GM18909 (cell line): ENCODE results near the gene MOB3B.
"Not testable (repeated sequence)": the region's sequence is repeated elsewhere in the genome, so short reads cannot be mapped to it uniquely, and the experiment has no call there.

Experiments
- ATAC-seq: cut with Tn5 transposase; IDR thresholded peaks from one replicate; pipeline ENCODE4 v1.9.1; 2021; ENCODE audit warnings: mild to moderate bottlenecking; ENCODE audit not compliant: unreplicated experiment, poor library complexity

MOB3B gene

DNA sequence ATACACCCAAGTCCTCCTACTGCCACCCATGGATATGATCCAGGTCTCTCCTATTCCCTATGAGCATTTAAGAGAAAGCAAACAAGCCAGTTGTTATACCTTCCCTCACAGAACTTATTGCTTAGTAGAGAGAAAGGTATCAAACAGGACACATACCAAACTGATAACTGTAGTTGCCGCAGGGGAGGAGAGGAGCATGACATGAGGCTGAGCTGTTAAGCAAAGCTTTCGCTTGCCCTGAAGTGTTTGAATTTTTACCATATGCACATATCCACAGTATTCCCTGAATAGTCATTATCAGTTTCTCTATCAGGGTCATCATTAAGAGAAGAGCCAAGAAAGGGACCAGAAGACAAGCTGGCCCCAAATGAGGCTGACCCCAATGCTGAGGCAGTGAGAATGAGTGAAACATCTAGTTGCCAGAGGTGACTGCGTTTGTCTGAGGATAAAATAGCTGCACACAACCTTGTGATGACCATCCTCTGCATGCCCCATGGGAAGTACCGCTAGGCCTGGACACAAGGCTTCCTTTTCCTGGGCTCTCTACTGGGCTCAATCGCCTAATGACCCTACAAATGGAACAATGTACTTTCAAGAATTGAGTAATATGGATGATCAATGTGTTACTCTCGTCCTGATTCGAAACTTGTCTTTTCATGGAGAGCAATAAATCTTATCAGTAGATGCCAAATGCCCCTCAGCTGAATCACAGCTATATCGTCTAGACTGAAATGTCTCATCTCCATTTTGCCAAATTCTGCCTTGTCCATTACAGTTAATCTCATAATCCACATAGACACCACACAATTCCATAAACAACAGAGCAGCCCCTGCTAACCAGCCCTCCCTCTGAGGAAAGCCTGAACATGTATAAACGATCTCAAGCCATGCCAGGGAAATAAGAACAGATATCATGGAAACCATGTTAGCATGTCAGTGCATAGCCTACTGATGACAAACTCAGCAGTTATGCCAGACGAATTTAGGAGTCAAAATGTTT lies 9.8 kb downstream of the MOB3B start:
- no peak for ATAC-seq

DNA sequence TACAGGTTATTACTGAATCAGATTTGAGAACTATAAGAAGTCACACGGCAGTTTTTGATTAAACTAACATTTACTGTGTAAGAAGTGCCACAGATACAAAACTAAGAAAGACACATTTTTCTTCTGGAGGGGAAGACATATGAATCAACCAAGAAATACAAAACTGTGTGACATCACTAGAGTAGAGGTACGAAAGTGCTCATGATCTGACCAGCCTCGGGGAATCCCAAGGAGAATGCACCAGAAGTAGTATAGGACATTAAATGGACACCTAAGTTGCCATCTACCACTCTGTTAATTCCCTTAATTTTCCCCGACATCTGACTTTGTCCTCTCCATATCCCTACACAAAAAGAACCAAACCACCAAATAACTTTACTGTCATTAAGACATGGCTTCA lies 10.8 kb downstream of the MOB3B start:
- no peak for ATAC-seq

DNA sequence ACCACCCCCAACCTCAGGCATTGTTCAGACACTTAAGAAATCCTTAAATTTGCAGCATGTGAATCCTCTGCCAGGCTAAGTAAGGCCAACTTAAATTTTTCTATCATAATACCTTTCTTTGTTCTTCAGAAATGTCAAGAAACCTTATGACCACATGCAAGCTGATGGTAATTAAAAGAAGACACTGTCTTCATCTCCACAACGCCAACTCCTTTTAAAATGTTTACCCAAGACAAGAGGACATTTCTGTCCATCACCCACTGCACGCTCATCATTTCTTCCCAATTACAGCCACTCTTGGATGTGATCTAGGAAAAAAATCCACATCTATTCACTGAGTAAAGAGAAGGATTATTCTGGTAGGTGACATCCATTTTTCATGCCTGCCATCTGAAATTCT lies 11.6 kb downstream of the MOB3B start:
- no peak for ATAC-seq

DNA sequence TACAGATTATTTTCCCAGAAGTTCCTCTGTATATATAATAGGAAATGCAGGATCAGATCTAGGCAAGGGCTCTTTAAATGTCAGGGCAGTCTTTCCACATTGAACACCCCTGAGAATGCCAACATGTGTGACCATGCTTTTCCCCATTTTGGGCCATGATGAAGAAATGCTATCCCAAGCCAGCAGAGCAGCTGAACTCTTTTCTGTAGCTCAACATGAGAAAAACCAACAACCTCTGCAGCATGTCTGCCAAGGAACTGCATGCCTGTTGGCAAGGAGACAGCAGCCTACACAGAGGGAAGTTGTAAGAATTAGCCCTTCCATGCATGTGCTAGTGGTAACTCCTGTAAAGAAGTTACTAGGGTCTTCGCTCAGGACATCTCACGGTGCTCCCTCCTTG lies 15.1 kb downstream of the MOB3B start:
- no peak for ATAC-seq

DNA sequence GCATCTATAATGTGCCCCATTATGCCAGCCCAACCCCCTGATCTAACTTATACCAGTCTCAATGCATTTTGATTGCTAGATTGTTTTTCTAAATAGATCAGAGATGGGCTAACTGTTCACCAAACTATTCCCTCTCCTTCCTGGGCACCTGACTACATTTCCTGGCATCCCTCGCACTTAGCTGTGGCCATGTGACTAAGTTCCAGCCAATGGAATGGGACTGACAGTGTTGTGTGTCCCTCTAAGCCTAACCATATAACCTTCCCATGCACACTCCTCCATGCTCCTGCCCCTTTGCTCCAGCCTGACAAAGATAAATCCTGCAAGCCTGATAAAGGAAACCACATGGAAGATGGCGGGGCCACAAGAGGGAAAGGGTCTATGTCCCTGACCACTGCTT lies 17.8 kb downstream of the MOB3B start:
- no peak for ATAC-seq

- no peak for ATAC-seq
These were observed 18.8 kb downstream of the MOB3B start for GRCh38 chr9:27510780-27511179.

DNA sequence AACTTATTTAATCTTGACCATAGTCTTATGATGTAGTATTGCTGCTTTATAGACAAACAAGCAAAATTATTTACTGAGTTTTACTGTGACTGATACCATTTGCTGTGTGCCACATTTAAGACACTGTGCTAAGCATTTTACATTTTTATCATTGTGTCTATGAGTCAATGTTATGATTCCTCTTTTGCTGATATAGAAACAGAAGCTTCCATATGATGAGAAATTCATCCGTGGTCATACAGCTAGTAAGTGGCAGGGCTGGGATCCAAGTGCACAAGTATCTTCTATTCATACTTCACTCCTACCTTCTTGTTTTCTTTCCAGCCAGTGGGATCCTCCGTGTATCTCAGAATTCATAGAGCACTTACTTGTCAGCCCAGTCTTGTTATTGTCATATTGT lies 22.6 kb downstream of the MOB3B start:
- ATAC-seq: no peak

- no peak for ATAC-seq
These were observed 23.9 kb downstream of the MOB3B start for GRCh38 chr9:27505744-27506161.

DNA sequence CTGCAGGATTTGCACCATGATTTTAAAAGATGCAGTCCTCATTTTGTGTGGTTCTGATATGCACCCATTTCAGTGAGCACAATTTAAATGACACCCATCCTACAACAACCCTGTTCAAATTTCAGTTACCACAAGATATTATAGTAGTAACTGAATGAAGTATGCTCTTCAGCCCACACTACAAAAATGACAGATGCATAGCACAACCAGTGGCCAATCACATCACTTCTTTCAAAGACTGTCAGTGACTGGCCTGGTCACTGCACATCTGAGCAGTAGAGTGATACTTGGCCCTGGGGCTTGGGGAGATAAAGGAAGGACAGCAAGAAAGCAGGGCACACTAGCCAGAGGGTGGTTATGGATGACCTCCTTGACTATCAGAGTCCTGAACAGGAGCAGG lies 25.4 kb downstream of the MOB3B start:
- ATAC-seq: no peak

DNA sequence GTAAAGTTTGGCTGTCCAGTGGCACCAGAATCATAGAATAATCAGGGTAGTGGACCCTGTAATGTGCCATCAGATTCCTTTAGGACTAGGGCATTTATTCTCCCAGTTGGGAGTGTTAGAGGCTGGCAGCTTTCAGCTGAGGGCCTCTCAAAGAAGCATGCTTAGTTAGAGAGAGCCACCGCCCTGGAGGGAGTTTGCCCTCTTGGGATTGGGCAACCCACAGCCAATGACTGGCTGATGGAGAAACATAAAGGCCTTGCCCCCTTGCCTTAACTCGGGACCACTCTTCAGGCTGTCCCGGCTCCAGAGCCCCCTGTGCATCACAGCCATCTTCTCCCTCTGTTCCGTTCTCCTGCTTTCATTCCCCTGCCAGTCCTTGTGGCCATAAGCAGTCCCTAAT lies 26.0 kb downstream of the MOB3B start:
- no peak for ATAC-seq

DNA sequence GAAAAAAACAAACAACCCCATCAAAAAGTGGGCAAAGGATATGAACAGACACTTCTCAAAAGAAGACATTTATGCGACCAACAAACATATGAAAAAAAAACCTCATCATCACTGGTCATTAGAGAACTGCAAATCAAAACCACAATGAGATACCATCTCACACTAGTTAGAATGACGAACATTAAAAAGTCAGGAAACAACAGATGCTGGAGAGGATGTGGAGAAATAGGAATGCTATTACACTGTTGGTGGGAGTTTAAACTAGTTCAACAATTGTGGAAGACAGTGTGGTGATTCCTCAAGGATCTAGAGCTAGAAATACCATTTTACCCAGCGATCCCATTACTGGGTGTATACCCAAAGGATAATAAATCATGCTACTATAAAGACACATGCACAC lies 28.7 kb downstream of the MOB3B start:
- ATAC-seq: not testable (repeated sequence)

- peak; percentile 54 for ATAC-seq
These were observed 30.2 kb downstream of the MOB3B start for GRCh38 chr9:27499451-27499850.

DNA sequence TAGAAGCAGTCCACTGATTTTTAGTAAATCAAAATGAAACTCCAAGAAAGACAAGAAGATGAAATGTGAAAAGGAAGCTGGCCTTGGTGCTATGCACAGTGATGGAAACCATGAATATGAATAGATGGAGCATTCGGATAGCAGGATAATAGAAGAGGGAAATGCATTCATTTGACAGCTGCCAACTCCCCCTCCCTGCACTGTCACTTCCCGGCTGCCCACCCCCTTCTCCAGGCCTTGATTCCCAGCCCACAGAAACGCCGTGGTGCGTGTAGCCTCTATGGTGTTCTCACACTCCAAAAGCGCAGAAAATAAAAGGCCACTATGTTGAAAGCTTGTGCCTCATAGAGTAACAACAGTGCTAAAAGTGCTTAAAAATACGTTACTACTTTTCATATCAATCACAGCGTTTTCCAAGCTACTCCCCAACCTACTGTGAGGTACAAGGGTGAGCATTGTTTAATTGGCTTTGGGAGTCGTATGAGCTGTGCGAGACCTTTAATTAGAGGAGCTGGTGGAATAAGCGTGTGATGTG lies 31.7 kb downstream of the MOB3B start:
- no peak for ATAC-seq

DNA sequence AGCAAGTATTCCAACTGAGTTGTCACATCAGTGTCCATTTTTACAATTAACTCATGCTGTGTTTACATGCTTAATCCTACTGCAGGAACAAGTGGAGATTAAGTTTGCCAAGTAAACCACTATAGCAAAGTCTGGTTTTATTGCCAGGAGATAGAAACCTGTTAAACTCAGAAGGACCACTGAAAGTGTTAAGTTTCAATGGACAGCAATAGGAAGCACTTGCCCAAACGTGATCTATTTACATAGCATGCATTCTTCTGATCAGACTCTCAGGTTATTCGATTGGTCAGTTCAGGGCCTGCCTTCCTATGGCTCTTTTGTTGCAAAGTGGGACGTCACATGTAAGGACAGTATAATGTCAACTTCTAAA lies 33.5 kb downstream of the MOB3B start:
- ATAC-seq: no peak

DNA sequence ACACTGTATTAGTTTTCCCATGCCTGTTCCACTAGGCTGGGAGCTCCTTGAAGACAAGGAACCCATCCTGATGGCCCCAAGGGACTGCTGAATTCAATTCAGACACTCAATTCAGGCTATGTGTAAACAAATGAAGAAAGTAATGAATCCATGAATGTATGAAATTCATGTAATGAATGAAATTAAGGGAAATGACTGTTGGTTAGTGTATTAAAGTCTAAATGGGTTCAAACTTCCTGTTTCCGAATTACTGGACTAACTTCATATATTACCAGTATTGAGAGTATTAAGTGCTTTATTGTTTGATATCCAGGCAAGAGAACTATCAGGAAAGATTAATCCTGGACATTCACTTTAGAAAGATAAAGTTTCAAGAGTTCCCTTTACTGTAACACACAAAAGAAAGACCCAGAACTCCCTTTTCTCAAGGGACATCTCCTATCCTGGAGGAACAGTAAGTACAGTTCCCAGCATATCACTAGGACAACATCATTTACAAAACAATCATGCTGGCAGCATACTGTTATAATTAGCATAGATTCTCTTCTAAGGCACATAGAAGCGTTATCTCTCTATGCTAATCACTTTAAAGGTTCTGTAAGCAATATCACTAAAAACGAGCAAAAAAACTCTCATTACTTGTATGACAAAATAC lies 34.0 kb downstream of the MOB3B start:
- no peak for ATAC-seq

- ATAC-seq: no peak
These were observed 38.5 kb downstream of the MOB3B start for GRCh38 chr9:27491154-27491553.

DNA sequence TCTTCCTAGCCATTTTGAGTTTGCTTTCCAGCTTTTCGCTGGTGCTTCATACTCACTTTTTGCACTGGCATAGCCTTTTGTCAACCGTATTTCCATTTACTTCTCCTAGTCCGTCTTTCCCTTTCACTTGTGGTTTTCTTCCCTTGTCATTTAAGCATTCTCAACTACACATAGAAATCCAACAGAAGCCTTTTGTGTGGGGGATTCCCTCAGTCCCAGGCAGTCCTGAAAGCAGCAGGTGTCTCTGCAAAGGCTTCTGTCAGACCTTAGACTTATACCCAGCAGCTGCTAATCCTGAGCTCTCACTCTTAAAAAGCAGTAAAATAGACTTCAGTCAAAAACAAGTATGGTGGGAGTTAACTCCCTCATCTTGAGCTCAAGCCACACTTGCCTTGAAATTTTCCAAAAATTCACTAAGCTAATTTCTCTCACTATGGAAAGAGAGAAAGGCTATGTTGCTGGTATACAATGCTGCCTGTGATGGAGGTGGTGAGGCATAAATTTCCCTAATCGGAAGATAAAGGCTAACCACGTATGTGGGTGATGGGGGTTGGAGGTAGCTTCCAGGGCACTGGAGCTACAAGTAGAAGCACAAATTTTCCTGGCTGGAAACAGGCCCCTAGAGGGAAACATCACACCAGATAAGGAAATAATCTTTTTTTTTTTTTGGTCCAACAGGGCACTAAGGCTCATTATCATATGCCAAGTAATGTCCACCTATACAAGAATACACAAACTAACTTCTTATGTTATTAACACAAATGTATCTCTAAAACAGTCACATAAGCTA lies 40.3 kb downstream of the MOB3B start:
- ATAC-seq: peak; percentile 84

DNA sequence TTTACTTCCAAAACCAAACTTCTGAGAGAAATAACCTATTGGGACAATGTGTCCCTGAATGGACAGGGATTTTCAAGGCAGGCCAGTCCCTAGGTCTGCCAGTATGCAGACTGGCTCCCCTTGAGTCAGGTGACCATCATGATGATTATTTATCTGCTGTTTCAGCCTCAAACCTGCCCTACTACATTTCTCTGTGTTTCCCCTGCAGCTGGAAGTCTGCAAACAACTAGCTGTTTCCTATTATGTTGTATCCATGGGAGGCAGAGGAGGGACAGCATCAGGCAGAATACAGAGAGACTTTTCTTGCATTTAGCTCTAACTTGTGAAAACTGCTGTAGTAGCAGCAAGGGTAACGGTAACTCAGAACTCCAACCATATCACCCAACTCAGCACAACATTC lies 41.7 kb downstream of the MOB3B start:
- ATAC-seq: no peak

DNA sequence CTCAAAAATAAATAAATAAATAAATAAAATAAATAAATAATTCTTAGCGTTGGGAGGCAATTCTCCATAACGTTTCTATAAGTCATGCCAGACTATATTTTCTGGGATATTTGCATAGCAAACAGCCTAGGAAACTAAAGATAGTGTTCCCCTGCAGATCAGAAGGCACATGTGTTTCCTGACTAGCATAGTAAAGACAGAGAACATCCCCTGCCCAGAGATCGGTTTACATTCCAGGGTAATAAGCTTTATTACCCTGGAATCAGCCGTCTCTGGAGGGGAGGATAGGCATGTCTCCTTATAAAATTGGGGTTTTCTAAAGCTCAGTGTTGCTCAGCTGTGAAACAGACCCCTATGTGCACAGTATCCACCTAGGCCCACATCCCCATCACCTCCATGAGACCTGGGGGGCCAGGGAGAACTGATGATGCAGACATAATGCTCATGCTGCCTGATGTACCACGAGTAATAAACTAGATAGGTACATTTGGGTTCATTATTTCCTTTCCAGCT lies 42.4 kb downstream of the MOB3B start:
- ATAC-seq: no peak

DNA sequence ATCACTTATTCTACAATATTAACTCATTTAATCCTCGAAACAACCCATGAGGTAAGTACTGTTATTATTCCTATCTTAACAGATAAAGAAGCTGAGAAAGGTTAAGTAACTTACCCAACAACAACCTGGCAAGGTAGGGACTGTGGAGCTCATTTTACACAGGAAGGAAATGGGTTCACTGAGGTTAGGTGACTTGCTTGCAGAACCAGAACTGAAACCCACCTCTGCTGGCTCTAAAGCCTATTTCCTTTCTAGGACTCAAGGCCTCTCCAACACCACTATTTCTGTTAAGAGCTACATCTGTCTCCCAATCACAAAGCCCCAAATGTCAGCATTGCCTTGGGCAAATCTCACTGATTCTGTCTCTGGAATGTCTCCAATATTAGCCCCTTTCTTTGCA lies 44.5 kb downstream of the MOB3B start:
- peak; percentile 85 for ATAC-seq
